ENCODE results near the gene KCNK15. TPM values are rescaled to one million over a fixed set of nuclear protein-coding genes. Genes with fewer than 3 reads are reported as not detected.

Gene KCNK15
- total RNA-seq, 4 donors from 2014 or later = 0.87 to 6.0 (median 1.5) TPM

GRCh38 chr20:44768854-44769480, 23.3 kb downstream of the KCNK15 start:
- peaks cover 0 to 48% of the 10 kb centered on the region in 2 donors for H3K27me3 ChIP-seq
- TF ChIP-seq POLR2A (IDR thresholded peaks at IDR 0.05) (no peak), CTCF (IDR thresholded peaks at IDR 0.05) (no peak), EP300 (IDR thresholded peaks at IDR 0.05) (no peak)
- H3K4me1 ChIP-seq = no peaks in the 10 kb centered on the region
- H3K27ac ChIP-seq = no peak overlapping the region
- no peak for DNase-seq (ENCODE audit: low spot score in 2 of 2)
- 50 to 55% methylated on average over 5 of the region's 5 CpGs for WGBS, 2 donors
- H3K36me3 ChIP-seq = no peaks in the 10 kb centered on the region
- no peaks in the 10 kb centered on the region for H3K9me3 ChIP-seq
- H3K4me3 ChIP-seq = no peak overlapping the region

- DNase-seq (ENCODE audit: low spot score in 2 of 2) = no peak
- H3K36me3 ChIP-seq = no peaks in the 10 kb centered on the region
- peaks cover 0 to 49% of the 10 kb centered on the region in 2 donors for H3K27me3 ChIP-seq
- TF ChIP-seq CTCF (IDR thresholded peaks at IDR 0.05) (no peak), EP300 (IDR thresholded peaks at IDR 0.05) (no peak), POLR2A (IDR thresholded peaks at IDR 0.05) (no peak)
- H3K27ac ChIP-seq = no peak overlapping the region
- H3K9me3 ChIP-seq = no peaks in the 10 kb centered on the region
- no peaks in the 10 kb centered on the region for H3K4me1 ChIP-seq
- 17 to 33% methylated on average over 5 of the region's 5 CpGs for WGBS, 2 donors
- H3K4me3 ChIP-seq = no peak overlapping the region
These were observed 23.8 kb downstream of the KCNK15 start for GRCh38 chr20:44769481-44769863.

- Histone ChIP-seq H3K36me3 (no peaks in the 10 kb centered on the region), H3K4me3 (no peak overlapping the region), H3K27me3 (peaks cover 0 to 42% of the 10 kb centered on the region in 2 donors), H3K9me3 (no peaks in the 10 kb centered on the region), H3K4me1 (no peaks in the 10 kb centered on the region), H3K27ac (no peak overlapping the region)
- WGBS, 2 donors = 39 to 43% methylated on average over 11 of the region's 11 CpGs
- DNase-seq (ENCODE audit: low spot score in 2 of 2) = no peak
- TF ChIP-seq CTCF (IDR thresholded peaks at IDR 0.05) = no peak
- no peak for TF ChIP-seq EP300 (IDR thresholded peaks at IDR 0.05)
- no peak for TF ChIP-seq POLR2A (IDR thresholded peaks at IDR 0.05)
These were observed 25.0 kb downstream of the KCNK15 start for GRCh38 chr20:44770484-44771171.

GRCh38 chr20:44771172-44771535, 25.5 kb downstream of the KCNK15 start:
- Histone ChIP-seq H3K27ac (no peak overlapping the region), H3K36me3 (no peaks in the 10 kb centered on the region), H3K27me3 (peaks cover 0 to 38% of the 10 kb centered on the region in 2 donors), H3K9me3 (no peaks in the 10 kb centered on the region), H3K4me1 (no peaks in the 10 kb centered on the region), H3K4me3 (no peak overlapping the region)
- DNase-seq (ENCODE audit: low spot score in 2 of 2) = no peak
- TF ChIP-seq EP300 (IDR thresholded peaks at IDR 0.05) (no peak), CTCF (IDR thresholded peaks at IDR 0.05) (no peak), POLR2A (IDR thresholded peaks at IDR 0.05) (no peak)
- 77 to 87% methylated on average over 8 of the region's 8 CpGs for WGBS, 2 donors

- no peaks in the 10 kb centered on the region for H3K4me1 ChIP-seq
- no peak overlapping the region for H3K27ac ChIP-seq
- H3K9me3 ChIP-seq = no peaks in the 10 kb centered on the region
- H3K36me3 ChIP-seq = no peaks in the 10 kb centered on the region
- H3K4me3 ChIP-seq = no peak overlapping the region
- peaks cover 0 to 33% of the 10 kb centered on the region in 2 donors for H3K27me3 ChIP-seq
- DNase-seq (ENCODE audit: low spot score in 2 of 2) = no peak
- TF ChIP-seq CTCF (IDR thresholded peaks at IDR 0.05) (no peak), EP300 (IDR thresholded peaks at IDR 0.05) (no peak), POLR2A (IDR thresholded peaks at IDR 0.05) (no peak)
- WGBS, 2 donors = 50 to 56% methylated on average over 8 of the region's 8 CpGs
These were observed 27.0 kb downstream of the KCNK15 start for GRCh38 chr20:44772636-44773035.
